Karpas-422 (cell line): Measurements from ENCODE around the gene UNC119. TPM values are rescaled to one million over a fixed set of nuclear protein-coding genes. Genes with fewer than 3 reads are reported as not detected.

Source experiments
- DNase-seq: peaks from one replicate; pipeline ENCODE4 v3.0.0-alpha.2; 2015
- H2AFZ ChIP-seq: fragments of 200-600 bp; sonication (generic); 2 replicates; pipeline ENCODE4 v1.6.1; 2014; ENCODE audit warnings: antibody characterized with exemption, low read length, mixed read lengths
- H3K27ac ChIP-seq: fragments of 200-600 bp; sonication (generic); 2 replicates; pipeline ENCODE4 v1.5.1; 2014; ENCODE audit warnings: mild to moderate bottlenecking, low read length, moderate library complexity
- H3K27me3 ChIP-seq: fragments of 200-600 bp; sonication (generic); 2 replicates; pipeline ENCODE4 v1.6.1; 2014; ENCODE audit warnings: low read length, mixed read lengths
- H3K36me3 ChIP-seq: fragments of 200-600 bp; sonication (generic); 2 replicates; pipeline ENCODE4 v1.6.1; 2014; ENCODE audit warnings: low read length, mixed read lengths; ENCODE audit not compliant: insufficient read depth
- H3K4me1 ChIP-seq: fragments of 200-600 bp; sonication (generic); 2 replicates; pipeline ENCODE4 v1.6.1; 2014; ENCODE audit warnings: mild to moderate bottlenecking, low read length, mixed read lengths
- H3K4me2 ChIP-seq: fragments of 200-600 bp; sonication (generic); 2 replicates; pipeline ENCODE4 v1.6.1; 2014; ENCODE audit warnings: low read length, low read depth, mild to moderate bottlenecking; ENCODE audit not compliant: poor library complexity, severe bottlenecking
- H3K4me3 ChIP-seq: fragments of 200-600 bp; sonication (generic); 2 replicates; pipeline ENCODE4 v1.5.1; 2014; ENCODE audit warnings: mild to moderate bottlenecking, antibody characterized with exemption, low read length, mixed read lengths
- H3K79me2 ChIP-seq: fragments of 200-600 bp; sonication (generic); 2 replicates; pipeline ENCODE4 v1.6.1; 2014; ENCODE audit warnings: mild to moderate bottlenecking, low read length, mixed read lengths
- H3K9ac ChIP-seq: fragments of 200-600 bp; sonication (generic); 2 replicates; pipeline ENCODE4 v1.6.0; 2014; ENCODE audit warnings: low read length
- H3K9me2 ChIP-seq: fragments of 200-600 bp; sonication (generic), shearing (Covaris generic); replicated peaks from 2 replicates; pipeline ENCODE4 v1.6.0; 2014; ENCODE audit warnings: mild to moderate bottlenecking, low read length, moderate library complexity; ENCODE audit not compliant: insufficient read depth
- H3K9me3 ChIP-seq: fragments of 300-700, 200-600 bp; sonication (generic); 2 replicates; pipeline ENCODE4 v1.6.1; 2014; ENCODE audit warnings: low read length, mixed read lengths
- H4K20me1 ChIP-seq: fragments of 200-600 bp; sonication (generic); 2 replicates; pipeline ENCODE4 v1.6.1; 2014; ENCODE audit warnings: mild to moderate bottlenecking, antibody characterized with exemption, low read length, low read depth; ENCODE audit not compliant: insufficient read depth
- total RNA-seq: library from RNA; depleted of rRNA; stranded (reverse); fragments of >200 nt; shearing (Covaris generic); gene quantifications from 2 replicates; pipeline ENCODE4 v1.2.3, GENCODE V29; 2014; ENCODE audit warnings: low replicate concordance

The UNC119 gene
- total RNA-seq, 1 experiment from 2014 or later = 34.0 TPM

DNA sequence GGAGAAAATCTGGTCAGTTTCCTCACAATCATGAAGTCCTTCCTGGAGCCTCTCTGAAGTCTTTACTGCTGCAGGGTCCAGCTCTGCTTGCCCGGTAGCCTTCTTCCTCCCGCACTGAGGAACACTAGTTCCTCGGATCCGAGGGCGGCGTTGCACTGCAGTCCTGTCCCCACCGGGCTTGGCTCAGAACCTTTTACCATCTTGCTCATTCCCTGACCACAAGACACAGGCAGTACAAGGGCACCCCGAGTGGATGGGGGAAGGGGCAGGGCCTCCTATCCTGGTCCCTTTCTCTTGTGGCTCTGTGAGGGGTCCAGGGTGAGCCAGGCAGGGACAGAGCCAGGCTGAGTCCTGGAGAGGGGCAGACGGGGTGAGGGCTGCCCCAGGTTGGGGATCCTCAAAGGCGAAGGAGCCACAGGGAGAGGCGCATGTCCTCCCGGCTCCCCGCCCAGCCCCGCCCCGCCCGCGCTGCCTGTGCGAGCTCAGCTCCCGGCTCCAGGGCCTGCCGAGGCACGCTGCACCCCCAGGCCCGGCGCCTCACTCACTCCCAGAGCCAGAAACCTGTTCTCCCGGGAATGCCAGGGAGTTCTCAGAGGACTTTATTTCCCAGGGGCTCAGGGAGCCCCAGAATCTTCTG is 44.7 kb downstream of the UNC119 start:
- Histone ChIP-seq H3K79me2 (no peaks in the 10 kb centered on the region), H3K4me1 (no peaks in the 10 kb centered on the region), H3K9ac (no peak overlapping the region), H3K27me3 (no peaks in the 10 kb centered on the region), H3K4me3 (no peak overlapping the region), H3K4me2 (no peak overlapping the region), H4K20me1 (no peaks in the 10 kb centered on the region; the same call in 1 of the 2 replicates), H3K36me3 (no peaks in the 10 kb centered on the region), H3K9me2 (no peaks in the 10 kb centered on the region), H3K27ac (no peak overlapping the region), H3K9me3 (no peaks in the 10 kb centered on the region), H2AFZ (no peak overlapping the region)
- DNase-seq = no peak

GRCh38 chr17:28506763-28507487 is 45.5 kb downstream of the UNC119 start:
- H3K79me2 ChIP-seq = no peaks in the 10 kb centered on the region
- no peak overlapping the region for H3K4me2 ChIP-seq
- H4K20me1 ChIP-seq = no peaks in the 10 kb centered on the region; the same call in 1 of the 2 replicates
- no peaks in the 10 kb centered on the region for H3K9me3 ChIP-seq
- H3K36me3 ChIP-seq = no peaks in the 10 kb centered on the region
- H3K27ac ChIP-seq = no peak overlapping the region
- H3K9ac ChIP-seq = no peak overlapping the region
- no peaks in the 10 kb centered on the region for H3K9me2 ChIP-seq
- H2AFZ ChIP-seq = no peak overlapping the region
- DNase-seq = no peak
- H3K4me3 ChIP-seq = no peak overlapping the region
- no peaks in the 10 kb centered on the region for H3K27me3 ChIP-seq
- peaks cover 4% of the 10 kb centered on the region for H3K4me1 ChIP-seq

- Histone ChIP-seq H2AFZ (no peak within 1 kb of the TSS), H3K36me3 (no peaks in the 10 kb centered on the region), H4K20me1 (no peaks in the 10 kb centered on the region; the same call in 1 of the 2 replicates), H3K4me2 (no peak within 1 kb of the TSS), H3K9me3 (no peaks in the 10 kb centered on the region), H3K9me2 (no peaks in the 10 kb centered on the region), H3K27ac (no peak within 1 kb of the TSS), H3K4me3 (no peak within 1 kb of the TSS), H3K79me2 (no peaks in the 10 kb centered on the region), H3K27me3 (no peaks in the 10 kb centered on the region), H3K9ac (no peak within 1 kb of the TSS), H3K4me1 (peaks cover 12% of the 10 kb centered on the region)
- no peak for DNase-seq
Measured at GRCh38 chr17:28505986-28506665, 46.3 kb downstream of the UNC119 start, which contains the start of gene FOXN1. FOXN1 (plus strand) TSS chr17:28506348; CDS start chr17:28523970, 17,622 bp downstream.

DNA sequence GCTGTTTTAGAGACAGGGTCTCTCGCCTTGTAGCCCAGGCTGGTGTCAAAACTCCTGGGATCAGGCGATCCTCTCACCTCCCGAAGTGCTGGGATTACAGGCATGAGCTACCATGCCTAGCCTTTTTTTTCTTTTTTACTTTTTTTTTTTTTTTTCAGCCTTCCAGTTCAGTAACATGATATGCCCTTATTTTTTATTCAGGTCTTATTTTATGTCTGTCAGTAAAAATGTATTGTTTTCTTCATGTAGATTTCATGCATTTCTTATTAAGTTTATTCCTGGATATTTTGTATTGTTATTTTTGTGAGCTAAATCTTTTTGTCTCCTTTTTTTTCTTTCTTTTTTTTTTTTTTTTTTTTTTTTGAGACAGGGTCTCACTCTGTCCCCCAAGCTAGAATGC is 49.0 kb downstream of the UNC119 start:
- H3K4me1 ChIP-seq = peaks cover 13% of the 10 kb centered on the region
- no peaks in the 10 kb centered on the region for H3K9me3 ChIP-seq

GRCh38 chr17:28501421-28502284 is 50.8 kb downstream of the UNC119 start:
- Histone ChIP-seq H3K4me1 (peaks cover 13% of the 10 kb centered on the region), H3K36me3 (no peaks in the 10 kb centered on the region), H3K27ac (no peak overlapping the region), H3K9me3 (no peaks in the 10 kb centered on the region), H3K4me3 (no peak overlapping the region), H2AFZ (no peak overlapping the region), H3K79me2 (no peaks in the 10 kb centered on the region), H3K9ac (peak overlapping the region; percentile 17; the same call in 1 of the 2 replicates), H3K27me3 (no peaks in the 10 kb centered on the region), H3K4me2 (no peak overlapping the region), H3K9me2 (no peaks in the 10 kb centered on the region), H4K20me1 (no peaks in the 10 kb centered on the region)
- no peak for DNase-seq

More for the DNA sequence above, 49.0 kb downstream of the UNC119 start:
- no peak overlapping the region for H3K9ac ChIP-seq
- no peaks in the 10 kb centered on the region for H3K79me2 ChIP-seq
- H3K36me3 ChIP-seq = no peaks in the 10 kb centered on the region
- no peaks in the 10 kb centered on the region for H4K20me1 ChIP-seq
- H3K4me3 ChIP-seq = no peak overlapping the region
- no peaks in the 10 kb centered on the region for H3K27me3 ChIP-seq
- no peak overlapping the region for H2AFZ ChIP-seq
- H3K27ac ChIP-seq = no peak overlapping the region
- H3K4me2 ChIP-seq = no peak overlapping the region
- no peaks in the 10 kb centered on the region for H3K9me2 ChIP-seq
- no peak for DNase-seq

DNA sequence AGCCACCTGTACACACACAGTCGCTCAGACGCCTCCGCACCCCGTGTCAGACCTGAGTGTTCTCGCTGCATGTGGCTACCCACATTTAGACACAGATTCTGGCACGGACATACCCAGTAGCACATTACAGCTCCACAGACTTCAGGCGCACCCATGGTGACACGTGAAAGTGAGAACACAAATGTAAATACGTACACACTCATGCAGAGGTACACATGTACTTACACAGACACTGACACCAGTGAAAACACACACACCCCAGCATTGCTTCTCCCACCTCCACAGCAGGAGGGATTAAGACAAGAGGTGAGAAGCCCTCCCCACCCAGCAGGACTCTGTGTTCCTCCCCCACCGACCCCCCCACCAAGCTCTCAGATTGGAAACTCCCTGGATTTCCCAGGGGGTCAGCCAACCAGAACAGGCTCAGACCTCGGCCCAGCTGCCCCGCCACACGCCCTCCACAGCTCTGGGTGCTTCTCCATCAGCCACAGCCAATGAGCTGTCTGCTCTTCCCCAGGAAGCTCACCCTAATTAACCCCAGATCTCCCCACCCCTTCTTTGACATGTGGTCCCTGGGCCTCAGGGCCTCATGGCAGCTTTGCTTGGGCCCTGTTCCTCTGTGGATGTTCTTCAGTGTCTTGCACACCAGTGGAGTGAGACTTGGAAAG is 51.6 kb downstream of the UNC119 start:
- no peak overlapping the region for H3K4me2 ChIP-seq
- no peaks in the 10 kb centered on the region for H3K9me2 ChIP-seq
- no peaks in the 10 kb centered on the region for H4K20me1 ChIP-seq
- H3K4me3 ChIP-seq = no peak overlapping the region
- no peak overlapping the region for H2AFZ ChIP-seq
- peaks cover 13% of the 10 kb centered on the region for H3K4me1 ChIP-seq
- H3K27me3 ChIP-seq = no peaks in the 10 kb centered on the region
- no peak overlapping the region for H3K27ac ChIP-seq
- no peak for DNase-seq
- no peak overlapping the region for H3K9ac ChIP-seq
- no peaks in the 10 kb centered on the region for H3K9me3 ChIP-seq
- H3K79me2 ChIP-seq = no peaks in the 10 kb centered on the region
- H3K36me3 ChIP-seq = no peaks in the 10 kb centered on the region

DNA sequence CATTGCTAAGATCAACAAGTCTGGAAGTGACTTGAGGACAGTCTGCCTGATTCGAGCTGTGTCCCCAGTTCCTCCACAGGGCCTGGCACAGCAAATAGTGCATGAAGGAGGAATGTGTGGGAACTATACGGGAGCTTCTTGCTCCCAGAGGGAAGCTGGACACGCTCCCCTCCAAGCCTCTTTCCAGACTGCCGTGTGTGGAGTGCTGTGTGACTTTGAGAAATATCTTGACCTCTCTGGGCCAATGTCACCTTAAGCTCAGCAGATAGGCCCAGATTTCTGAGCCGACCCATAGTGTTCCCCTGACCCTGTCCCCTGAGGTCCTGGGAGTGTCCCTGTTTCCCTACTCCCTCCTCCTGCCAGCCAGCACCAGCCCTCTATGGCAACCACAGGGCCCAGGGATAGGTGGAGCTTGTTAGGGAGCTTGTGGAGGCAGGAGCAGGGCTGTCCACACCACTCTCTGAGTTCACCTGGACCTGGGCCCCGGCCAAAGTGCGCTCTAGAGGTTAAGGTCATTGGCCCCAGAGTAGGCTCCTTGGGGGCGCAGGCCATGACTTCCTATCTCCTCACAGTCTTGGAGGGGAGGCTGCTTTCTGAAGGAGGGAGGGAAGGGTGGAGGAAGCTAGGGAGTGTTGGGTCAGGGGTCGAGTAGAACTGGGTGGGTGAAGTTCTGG is 52.6 kb downstream of the UNC119 start:
- H3K9me3 ChIP-seq = no peaks in the 10 kb centered on the region
- H2AFZ ChIP-seq = no peak overlapping the region
- H3K79me2 ChIP-seq = no peaks in the 10 kb centered on the region
- peaks cover 13% of the 10 kb centered on the region for H3K4me1 ChIP-seq
- no peaks in the 10 kb centered on the region for H3K36me3 ChIP-seq
- H3K27ac ChIP-seq = no peak overlapping the region
- H3K27me3 ChIP-seq = no peaks in the 10 kb centered on the region
- H3K4me2 ChIP-seq = no peak overlapping the region
- H3K9me2 ChIP-seq = no peaks in the 10 kb centered on the region
- no peaks in the 10 kb centered on the region for H4K20me1 ChIP-seq
- no peak for DNase-seq
- no peak overlapping the region for H3K4me3 ChIP-seq
- no peak overlapping the region for H3K9ac ChIP-seq
